GM18519 (cell line): ENCODE measurements around the gene SMIM45.

Experiments
- ATAC-seq: cut with Tn5 transposase; IDR thresholded peaks from one replicate; pipeline ENCODE4 v1.9.1; 2021; ENCODE audit warnings: mild to moderate bottlenecking, moderate library complexity; ENCODE audit not compliant: unreplicated experiment, low FRiP score

Gene SMIM45

DNA sequence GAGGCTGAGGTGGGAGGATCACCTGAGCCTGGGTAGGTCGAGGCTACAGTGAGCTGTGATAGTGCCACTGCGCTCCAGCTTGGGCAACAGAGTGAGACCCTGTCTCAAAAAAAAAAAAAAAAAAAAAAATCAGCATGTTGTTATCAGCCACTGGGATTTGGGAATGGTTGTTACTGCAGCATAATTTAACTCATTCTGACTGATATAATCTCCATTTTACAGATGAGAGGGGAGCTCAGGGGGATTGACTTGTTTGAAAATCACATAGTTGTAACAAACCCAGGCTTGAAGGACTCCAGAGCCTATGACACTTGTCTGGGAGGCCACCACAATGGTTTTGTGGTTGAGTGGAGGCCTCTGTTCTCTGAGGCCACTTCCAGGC, 14.3 kb downstream of the SMIM45 start:
- ATAC-seq, result no peak

DNA sequence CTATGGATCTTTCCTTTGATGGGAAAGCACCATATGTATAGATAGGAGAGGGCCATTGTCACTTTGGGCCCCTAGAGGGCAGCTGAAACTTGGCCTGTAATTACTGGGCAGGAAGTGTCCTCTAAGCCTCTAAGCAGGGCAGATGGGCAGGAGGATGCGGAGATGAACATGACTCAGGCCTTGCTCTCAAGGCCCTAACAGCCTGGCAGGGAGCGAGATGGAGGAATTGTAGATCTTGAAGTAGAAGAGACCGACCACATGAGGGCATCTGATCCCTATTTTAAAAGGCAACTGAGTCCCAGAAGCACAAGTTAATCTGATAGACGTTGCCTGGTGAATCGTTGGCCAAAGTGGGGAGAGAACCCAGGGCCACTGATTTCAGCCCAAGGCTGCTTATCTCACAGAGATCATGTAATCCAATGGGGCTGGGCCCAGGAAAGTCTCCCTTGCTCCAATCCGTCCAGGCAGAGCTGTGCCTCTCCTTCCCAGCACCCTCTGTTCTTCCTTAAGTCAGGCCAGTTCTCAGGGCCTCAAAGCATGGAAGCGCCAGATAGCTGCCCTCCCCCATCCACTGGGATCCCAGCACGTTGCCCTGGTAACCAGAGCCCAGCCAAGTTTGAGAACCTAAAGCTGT, 14.8 kb downstream of the SMIM45 start:
- ATAC-seq, result no peak

DNA sequence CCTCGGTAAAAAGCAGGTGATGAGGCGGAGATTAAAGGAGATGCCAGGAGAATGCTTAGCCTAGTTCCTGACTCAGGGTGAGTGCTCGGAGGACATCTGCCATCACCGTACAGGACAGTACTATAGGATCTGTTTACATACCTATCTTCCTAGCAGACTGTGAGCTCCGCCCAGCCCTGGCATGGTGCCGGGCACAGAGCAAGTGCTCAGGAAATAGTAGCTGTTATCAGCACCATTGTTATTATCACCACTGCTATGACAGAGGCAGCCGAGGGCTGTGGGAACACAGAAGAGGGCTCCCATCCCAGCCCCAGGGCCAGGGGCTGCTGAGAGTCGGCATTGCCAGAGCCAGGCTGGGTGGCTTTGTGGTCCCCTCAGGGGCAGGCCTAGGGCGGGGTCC, 16.7 kb downstream of the SMIM45 start:
- no peak for ATAC-seq

DNA sequence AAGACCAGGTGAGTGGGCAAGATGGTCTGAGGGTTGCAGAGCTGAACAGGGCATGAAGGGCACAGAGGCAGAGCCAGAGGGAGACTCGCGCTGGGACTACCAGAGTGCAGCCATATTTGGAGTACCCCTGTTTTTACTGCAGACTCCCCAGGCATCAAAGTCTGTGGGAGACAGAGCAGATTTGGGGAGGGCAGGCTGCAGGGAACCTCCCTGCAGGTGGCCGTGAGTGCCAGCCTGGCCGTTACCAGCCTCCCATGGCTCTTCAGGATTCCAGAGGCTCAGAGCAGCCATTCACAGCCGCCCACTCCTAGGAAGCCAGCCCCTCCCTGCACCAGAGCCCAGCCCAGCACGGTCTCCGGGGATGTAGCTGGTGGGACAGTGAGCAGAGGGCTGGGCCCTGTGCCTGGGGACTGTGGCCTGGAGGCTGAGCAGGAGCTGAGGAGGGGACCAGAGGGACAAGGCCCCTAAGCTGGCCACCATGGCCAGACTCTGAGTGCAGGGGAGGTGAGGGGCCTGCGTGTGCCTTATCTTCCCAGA, 17.2 kb downstream of the SMIM45 start, which contains the start of gene SEPTIN3:
Gene SEPTIN3 (plus strand): TSS at position 334 of the 537 bp plus-strand sequence. CDS start 2,050 bp downstream, outside the sequence.
- no peak for ATAC-seq

DNA sequence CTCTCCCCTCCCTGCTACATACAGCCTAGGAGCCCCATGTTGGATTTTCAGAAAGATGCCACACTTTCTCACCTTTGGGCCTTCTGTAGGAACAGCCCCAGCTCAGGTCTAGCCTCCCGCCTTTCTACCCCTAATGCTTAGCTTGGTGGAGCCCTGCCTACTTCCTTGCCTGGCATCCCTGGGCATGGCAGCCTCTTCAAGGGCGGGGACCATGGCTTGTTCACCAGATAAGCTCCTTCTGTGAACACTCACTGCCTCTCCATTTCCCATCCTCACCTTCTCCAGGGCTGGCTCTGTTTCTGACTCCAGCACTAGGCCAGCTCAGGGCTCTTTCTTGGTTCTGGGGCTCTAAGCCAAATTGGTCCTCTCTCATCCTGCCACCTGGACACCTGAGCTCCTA, 18.7 kb downstream of the SMIM45 start:
- no peak for ATAC-seq

DNA sequence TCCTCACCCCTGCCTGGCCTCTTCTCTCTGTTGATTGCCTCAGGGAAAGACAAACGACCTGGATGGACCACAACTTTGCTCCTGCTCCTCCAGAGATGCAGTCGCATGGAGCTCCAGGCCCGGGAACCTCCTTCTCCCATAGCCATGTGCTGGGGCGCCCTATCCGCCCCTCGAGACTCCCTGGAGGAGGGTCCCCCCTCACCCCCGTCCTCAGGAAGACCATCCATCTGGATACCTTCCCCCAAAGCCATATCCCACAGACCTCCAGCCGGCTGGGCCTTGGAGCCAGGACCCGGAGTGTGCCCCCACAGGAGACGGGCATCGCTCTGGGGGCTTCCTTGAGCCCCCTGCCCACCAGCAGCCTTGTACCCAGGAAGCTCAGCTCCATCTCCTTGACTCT, 19.5 kb downstream of the SMIM45 start:
- ATAC-seq, result no peak

DNA sequence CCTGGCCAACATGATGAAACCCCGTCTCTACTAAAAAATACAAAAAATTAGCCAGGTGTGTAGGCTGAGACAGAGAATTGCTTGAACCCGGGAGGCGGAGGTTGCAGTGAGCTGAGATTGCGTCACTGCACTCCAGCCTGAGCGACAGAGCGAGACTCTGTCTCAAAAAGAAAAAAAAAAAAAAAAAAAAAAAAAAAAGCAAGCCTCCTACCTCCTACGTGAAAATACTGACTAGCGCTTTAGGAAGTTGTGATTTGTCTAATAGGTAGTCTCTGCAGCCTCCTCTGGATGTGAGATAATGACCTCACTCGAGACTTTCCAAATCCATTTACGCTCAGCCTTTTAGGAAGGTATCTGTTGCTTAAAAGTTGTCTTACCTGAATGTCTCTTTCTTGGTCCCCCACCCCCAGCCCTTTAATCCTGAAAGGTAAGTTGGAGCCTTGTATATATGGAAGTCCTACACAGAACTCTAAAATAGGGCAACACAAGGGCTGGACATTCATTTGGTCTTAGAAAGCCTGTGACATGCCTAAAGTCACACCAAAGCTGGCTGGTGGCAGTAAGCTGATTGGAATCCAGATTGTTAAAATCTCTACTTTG, 22.8 kb downstream of the SMIM45 start:
- ATAC-seq, result no peak

DNA sequence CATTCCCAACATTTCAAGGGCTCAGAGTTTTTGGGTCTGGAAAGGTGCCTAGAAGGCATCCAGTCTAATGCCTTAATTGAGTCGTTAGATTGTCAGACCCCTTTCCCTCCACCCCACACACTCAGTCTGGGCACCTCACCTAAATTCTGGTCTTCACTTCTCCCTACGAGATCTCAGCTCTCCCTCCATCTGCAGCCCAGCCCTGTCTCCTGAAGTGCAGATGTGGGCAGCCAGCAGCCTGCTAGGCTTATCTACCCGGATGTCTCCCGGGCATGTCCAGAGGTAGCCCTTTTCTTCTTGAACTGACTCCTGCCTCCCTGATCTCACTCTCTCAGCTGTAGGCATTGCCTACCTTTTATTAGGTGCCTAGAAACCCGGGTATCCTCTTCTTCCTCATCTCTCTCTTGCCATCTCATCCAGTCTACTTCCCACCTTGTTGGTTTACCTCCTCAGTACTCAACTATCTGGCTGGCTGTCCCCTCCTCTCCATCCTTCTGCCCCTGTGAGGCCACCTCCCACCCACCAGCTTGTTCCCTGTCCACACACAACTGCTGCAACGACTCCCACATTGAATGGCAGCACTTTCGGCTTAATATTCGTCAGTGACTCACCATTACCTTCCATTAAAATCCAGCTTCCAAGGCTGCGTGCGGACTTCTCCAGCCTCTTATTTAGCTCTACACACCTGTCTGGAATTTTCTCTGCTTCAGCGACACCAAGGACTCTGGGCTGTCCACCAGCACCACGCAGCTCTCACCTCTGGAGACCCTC, 23.5 kb downstream of the SMIM45 start:
- ATAC-seq, result no peak

DNA sequence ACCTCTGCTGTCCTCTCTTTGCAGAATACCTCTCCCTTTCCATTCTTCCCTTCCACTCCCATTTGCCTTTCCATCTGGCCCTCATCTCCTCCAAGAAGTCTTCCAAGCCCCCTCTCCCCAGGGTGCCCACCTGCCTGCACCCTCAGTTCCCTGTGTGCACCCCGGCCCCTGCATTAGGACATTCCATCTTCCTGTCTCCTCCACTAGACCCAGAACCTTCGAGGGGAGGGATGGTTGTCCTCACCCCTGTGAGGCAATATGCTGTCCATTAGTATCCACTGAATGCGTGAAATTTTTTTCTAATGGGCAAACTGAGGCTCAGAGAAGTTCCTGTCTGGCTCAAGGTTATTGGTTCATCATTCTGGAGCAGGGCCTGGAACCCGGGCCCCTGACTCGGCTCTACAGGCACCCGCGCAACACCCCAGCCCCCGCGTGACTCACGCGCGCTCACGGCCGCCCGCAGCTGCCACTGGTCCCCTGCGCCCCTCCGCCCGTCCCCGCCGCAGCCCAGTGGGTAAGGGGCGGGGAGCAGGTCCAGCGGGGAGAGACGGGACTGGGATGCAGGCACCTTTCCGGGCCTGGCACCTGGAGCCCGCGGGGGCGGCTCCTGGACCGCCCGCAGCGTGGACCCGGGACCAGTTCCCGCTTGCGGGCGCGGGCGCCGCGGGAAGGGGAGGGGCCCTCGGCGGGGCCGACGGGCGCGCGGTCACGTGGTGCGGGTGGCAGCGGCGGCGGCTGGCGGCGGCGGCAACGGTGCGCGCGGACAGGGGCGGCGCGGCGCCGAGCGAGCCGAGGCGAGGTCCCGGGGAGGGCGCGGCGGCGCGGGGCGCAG, 24.3 kb downstream of the SMIM45 start:
- no peak for ATAC-seq

DNA sequence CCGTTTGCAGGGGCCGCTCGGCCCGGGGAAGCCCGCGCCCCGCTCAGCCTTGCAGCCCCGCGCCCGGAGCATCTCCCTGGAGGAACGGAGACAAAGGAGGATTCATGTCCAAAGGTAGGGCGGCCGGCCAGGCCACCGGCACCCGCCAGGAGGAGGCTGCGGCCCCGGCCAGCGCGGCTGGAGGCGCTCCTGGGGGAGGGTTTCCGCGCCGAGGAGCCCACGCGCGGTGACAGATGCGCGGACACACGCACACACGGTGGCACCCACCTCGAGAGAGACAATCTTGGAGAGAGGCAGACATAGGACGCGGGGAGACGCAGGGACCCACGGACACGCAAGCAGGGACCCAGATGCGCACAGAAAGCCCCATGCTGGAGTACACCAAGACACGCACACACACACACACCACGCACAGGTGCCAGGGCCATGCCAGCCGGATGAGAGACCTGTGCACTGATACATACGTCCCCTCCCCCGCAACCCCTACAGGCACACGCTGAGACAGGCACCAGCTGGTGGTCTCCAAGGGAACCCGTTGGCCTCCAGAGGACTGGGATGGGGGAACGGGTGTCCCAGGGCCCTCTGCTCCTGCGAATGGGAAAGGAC, 25.1 kb downstream of the SMIM45 start:
- ATAC-seq, result no peak

DNA sequence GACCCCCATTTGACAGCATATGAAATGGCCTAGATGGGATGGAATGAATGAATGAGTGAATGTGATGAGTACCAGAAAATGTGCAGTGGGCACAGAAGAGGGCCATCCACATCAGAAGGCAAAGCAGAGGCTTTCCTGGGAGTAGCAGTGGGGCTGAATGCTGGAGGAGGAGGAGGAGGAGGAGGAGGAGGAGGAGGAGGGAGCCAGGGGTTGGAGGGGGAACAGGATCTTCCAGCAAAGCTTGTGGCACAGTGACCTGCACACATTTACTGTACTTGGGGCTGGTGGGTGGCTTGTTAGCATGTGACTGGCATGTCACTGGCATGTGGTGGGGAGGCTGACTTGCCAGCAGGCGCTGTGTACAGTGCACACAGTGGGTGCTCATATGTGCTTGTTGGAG, 26.8 kb downstream of the SMIM45 start:
- no peak for ATAC-seq

DNA sequence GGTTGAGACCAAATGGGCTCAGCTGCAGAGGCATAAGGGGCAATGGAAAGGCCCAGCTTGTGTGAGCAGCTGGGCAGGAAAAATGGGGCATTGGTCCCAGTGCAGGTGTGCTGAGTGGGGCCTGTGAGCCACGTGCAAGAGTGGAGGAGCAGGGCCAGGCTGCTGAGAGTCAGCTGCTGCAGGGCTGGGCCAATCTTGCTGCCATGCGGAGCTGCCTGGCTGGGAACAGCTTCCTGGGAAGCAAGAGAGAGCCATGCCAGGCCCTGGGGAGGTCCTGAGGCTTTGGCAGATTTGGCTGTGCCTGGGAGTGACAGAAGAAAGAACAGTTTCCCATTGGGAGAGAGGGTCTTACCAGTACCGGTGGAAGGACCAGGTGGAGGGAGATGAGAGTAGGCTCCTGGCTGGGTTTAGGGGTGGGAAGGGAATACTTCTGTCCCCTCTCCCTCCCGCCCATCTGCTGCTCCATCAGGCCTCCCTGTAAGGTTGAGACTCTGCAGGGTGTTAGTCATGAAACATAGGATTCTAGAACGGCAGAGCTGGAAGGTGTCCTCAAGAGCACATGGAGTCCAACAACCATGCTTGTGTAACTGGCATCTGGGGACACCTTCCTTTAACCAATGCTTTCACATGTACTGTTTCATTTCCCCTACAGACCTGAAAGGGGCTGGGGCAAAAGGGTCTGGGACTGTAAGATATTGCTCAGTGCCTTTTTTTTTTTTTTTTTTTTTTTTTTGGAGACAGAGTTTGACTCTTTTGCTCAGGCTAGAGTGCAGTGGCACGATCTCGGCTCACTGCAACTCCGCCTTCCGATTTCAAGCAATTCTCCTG, 27.7 kb downstream of the SMIM45 start:
- no peak for ATAC-seq

DNA sequence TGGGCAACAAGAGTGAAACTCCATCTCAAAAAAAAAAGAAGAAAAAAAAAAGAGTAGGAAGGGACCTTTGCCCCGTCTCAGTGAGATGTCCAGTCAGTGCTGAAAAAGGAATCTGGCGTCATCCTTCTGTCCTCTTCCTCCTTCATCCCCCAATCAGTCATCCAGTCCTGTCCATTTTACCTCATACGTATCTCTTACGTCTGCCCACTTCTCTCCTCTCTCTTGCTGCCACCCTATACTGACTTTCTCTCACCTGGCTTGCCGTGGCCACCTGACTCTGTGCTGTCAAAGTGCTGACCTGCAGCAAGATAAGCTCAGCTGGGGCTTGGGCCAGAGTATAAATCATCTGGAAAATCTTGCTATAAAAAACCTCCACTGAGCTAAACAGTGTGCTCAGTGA, 30.9 kb downstream of the SMIM45 start:
- ATAC-seq, result no peak

DNA sequence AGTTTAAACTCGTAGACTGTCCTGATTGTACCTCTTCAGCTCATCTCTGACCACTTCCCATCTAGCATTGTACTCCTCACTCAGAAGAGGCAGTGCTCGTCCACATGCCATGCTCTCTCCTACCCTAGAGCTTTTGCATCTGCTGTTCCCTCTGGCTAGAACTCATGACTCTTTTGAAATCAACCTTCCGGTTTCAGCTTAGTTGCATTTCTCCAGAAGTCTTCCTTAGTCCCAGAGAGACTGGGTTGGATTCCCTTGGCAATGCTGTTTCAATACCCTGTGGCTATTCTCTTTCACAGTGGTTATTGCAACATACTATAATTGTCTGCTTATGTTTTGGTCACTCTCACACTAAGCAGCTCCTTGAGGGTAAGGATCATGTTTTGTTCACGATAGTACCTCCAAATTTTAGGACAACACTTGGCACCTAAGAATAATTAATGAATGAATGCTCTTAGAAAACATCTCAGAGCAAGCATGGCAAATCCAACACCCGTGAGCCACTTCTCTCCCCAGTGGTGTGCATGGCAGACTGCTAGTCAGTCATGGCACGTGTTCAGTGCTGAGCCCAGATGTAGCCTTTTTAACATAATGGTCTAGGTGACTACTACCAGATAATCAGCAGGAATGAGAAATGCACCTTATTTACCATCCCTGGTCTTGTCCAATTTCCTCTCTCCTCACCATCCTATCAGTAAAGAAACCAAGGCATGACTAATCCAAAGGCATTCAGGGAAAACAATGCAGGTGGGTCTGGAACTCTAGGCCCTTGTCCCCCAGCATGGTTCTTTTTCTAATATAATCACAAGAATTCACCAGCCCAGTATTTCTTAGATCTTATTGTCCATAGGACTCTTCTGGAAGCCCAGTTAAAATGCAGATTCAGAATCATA, 31.8 kb downstream of the SMIM45 start:
- ATAC-seq, result no peak

DNA sequence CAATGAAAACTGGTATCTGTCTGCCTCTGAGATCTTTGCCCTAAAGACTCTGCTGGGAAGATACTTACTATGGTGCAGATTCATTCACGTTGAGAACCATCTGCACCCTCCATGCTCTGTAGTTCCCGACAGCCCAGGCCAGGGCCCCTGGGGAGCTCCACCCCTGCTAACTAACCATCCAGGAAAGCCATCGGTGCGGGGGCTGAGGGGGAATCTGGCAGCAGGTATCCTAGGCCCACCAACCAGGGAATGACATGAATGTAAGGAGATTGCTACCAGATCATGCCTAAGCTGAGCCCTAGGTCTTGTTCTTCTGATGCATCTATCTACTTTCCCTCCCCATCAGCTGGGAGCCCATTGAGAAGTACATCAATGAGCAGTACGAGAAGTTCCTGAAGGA, 35.3 kb downstream of the SMIM45 start:
- ATAC-seq, result no peak

DNA sequence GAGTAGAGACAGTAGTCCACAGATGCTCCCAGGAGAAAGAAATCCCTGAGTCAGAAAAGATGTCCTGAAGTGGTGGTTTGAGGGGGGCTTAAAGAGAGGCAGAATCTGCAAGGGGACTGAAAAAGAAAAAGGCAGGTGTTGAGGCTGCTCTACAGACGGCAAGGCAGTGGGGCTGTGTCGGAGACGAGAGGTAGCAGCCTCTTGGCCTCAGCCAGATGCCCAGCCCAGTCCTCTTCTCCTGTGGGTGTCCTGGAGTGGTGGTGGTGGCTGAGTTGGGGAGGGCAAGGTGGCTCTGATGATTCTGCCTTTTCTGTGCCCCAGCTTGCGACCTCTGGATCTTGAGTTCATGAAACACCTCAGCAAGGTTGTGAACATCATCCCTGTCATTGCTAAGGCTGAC, 37.3 kb downstream of the SMIM45 start:
- no peak for ATAC-seq

DNA sequence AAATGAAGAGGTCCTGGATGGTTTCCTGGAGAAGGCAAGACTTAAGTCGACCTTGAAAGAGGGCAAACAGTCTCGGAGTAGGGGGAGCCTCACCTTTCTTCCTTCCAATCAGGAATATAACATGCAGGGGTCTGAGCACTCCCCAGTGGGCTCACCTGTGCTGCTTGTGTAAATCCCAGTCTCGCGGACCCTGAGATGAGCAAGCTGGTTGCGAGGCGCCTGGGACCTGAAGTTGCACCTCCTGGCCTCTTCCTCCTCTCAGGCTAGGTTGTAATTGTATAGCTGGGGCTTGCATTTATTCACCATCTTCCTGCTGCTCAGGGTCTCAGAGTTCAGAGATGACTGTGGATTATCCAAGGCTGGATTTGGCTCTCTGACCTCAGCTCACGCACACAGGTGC, 39.2 kb downstream of the SMIM45 start:
- no peak for ATAC-seq

DNA sequence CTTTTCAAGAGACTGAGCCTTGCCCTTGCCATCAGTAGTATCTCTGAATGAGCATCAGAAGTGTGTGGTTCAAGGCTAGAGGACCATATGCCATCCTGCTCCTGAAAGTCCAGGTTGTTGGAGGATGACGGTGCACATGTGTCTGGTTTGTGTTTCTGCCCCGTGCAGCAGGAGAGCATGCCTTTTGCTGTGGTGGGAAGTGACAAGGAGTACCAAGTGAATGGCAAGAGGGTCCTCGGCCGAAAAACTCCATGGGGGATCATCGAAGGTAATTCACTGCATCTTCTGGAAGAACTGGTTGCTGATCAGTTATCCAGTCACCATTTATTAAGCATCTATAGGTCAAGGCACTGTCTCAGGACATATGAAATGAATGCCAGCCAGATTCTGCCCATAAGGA, 40.5 kb downstream of the SMIM45 start:
- no peak for ATAC-seq
